A673 (cell line): ENCODE measurements around the gene JARID2.

Source experiments
- EZH2 ChIP-seq: fragments of 200-600 bp; sonication (generic); IDR thresholded peaks from 2 replicates; pipeline ENCODE4 v1.6.1; 2017; ENCODE audit warnings: borderline replicate concordance, low read depth, mild to moderate bottlenecking, mixed read lengths, antibody characterized with exemption, low read length; ENCODE audit not compliant: poor library complexity, severe bottlenecking
- TF ChIP-seq, protein P1 (sequence below): fragments of 300-800, 200-600 bp; sonication (generic); conservative IDR thresholded peaks from 2 replicates; pipeline ENCODE4 v1.5.1; 2017; ENCODE audit warnings: low read depth, mild to moderate bottlenecking, antibody characterized with exemption, low read length, moderate library complexity, mixed read lengths

DNA sequence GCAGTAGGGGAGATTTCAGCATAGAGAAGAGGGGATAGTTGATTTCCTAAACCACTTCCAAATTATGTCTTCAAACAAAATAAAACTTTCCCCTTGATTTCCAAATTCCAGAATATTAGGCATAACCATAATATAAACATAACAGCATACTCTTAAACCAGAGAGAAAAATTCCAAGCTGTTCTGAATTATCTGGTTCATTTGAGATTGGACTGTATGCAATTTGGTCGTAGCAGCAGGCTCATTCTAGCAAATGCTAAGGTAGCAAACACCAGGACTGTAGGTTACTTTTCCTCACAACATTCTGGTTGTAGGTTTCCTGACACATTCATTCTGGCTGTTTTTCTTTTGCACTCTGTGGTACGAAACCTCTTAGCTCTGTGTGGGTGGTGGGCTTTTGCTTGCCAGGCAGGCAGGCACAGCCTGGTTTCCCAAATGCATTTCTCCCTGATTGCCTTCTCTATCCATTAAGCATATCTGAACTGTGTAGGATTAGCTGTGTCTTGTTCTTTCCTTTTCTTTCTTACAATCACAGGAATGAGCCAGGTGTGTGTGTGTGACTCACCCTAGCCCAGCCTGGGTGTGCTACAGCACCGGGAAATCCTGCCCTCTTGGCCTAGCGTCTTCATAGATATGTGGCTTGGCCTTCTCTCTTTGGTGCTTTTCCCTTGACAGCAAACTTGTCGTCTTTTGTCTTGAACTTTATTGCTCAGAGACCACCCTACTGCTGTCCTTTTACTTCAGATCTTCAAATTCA is 77.1 kb downstream of the JARID2 start:
- TF ChIP-seq, protein P1, sequence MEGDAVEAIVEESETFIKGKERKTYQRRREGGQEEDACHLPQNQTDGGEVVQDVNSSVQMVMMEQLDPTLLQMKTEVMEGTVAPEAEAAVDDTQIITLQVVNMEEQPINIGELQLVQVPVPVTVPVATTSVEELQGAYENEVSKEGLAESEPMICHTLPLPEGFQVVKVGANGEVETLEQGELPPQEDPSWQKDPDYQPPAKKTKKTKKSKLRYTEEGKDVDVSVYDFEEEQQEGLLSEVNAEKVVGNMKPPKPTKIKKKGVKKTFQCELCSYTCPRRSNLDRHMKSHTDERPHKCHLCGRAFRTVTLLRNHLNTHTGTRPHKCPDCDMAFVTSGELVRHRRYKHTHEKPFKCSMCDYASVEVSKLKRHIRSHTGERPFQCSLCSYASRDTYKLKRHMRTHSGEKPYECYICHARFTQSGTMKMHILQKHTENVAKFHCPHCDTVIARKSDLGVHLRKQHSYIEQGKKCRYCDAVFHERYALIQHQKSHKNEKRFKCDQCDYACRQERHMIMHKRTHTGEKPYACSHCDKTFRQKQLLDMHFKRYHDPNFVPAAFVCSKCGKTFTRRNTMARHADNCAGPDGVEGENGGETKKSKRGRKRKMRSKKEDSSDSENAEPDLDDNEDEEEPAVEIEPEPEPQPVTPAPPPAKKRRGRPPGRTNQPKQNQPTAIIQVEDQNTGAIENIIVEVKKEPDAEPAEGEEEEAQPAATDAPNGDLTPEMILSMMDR: no peak
- TF ChIP-seq EZH2: no peak
